ENCODE data around the gene CD300E.
"Not testable (repeated sequence)": the region's sequence is repeated elsewhere in the genome, so short reads cannot be mapped to it uniquely, and the experiment has no call there.

The CD300E gene

GRCh38 chr17:74623693-74624093 lies at the start of gene CD300E:
Gene CD300E (minus strand): TSS chr17:74623738. CDS start chr17:74623621, 117 bp downstream.
- no peak for DNase-seq

DNA sequence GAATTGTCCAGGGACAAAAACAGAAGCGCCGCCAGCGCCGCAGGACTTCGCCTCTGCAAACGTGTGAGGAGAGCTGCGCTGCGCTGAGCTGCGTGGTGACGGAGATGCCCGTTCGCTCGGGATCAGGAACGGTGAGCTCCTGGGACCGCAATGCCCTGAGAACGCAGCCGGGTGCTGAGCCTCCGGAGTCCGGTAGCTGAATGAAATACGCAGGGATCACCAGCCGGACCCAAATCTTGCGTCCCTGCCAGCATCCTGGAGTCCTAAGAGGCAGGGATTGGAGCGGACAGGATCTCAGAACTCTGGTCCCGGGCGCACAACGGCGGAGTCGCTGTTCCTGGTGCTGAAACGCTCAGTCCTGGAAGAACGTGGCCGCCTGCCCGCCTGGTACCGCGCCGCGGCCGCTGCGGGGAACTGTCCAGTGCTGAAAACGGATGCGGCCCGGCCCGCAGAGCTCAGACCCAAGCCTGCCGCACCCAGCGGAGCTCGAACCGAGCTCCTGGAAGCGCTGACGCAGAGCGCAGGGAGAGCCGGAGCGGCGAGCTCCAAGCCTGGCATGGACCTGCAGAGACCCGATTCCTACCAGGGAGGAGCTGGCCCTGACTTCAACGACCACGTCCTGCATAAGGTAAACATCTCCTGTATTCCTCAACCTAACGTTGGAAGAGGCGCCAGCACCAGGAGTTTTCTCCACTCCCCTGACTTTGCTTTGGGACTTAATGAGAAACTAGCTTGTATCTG lies 47.7 kb upstream of the CD300E start:
- DNase-seq: peak; percentile 59

- DNase-seq: no peak
These were observed 46.8 kb upstream of the CD300E start for GRCh38 chr17:74670329-74670728.

DNA sequence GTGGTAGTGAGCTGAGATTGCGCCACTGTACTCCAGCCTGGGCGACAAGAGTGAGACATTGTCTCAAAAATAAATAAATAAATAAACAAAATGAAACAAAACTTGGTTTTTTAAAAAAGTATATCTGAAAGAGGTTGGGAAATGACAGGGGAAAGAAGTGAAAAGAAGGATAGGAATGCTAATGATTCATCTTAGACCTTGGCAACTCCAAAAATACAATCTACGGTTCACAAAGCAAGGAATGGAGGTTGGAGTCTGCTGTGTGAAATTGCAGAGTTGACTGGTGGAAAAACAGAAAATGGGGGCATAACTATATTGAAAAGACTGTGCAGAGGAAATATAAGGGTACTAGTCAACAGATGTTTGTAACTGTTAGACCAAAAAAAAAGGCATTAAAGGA lies 40.0 kb upstream of the CD300E start:
- no peak for DNase-seq

DNA sequence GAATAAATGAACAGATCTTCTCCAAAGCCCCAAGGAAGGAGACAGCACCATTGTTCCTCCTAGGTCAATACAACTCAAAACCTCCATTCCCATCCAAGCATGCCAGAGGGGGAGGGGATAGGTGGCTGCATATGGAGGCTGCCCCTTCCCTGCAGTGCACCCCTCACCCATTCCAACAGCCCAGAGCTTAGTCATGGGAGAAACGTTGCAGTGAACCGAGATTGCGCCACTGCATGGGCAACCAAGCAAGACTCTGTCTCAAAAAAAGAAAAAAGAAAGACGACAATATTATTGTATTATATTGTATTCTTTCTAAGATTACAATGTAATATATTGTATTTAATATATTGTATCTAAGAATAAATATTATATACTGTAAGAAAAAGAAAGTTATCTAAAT lies 36.4 kb upstream of the CD300E start:
- DNase-seq: no peak

DNA sequence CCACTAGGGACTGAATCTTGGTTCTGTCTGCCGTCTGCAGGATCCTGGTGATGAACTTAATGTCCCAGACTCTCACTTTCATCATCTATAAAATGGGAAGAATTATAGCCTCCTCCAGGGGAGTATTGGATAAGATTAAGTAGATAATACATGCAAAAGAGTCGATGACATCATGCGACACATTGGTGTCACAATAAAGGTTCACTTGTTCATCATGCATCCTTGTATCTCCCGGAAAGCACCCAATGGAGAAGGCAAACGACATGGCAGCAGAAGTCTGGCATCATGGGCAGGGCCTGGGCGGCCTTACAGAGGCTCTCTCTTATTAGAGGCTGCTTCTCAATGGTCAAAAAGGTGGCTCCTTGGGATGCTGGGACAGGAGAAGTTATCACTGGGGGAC lies 35.1 kb upstream of the CD300E start:
- no peak for DNase-seq

GRCh38 chr17:74654742-74655141 lies 31.2 kb upstream of the CD300E start:
- no peak for DNase-seq

- no peak for DNase-seq
These were observed 28.5 kb upstream of the CD300E start for GRCh38 chr17:74652020-74652419.

DNA sequence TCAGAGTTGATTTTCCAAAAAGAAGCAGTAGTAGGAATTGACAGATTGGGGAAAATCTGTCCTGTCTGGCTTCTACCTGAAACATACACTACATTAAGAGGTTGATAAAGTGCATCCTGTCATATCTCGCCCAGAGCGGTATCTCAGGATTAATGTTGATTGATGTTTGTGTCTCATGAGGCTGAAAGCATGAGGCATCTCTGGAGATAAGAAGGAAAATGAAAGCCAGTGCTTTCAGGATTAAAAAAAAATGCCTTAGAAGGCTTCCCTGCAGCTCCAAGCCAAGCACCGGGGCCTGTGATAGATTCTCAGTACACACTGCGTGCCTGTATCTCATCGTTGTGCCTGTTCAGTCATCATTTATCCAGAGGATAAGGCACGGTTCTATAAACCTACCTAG lies 26.4 kb upstream of the CD300E start:
- no peak for DNase-seq

- DNase-seq: no peak
These were observed 24.5 kb upstream of the CD300E start for GRCh38 chr17:74647871-74648672.

GRCh38 chr17:74646231-74646630 lies 22.7 kb upstream of the CD300E start:
- peak; percentile 59 for DNase-seq

GRCh38 chr17:74645010-74645409 lies 21.5 kb upstream of the CD300E start:
- DNase-seq: no peak

DNA sequence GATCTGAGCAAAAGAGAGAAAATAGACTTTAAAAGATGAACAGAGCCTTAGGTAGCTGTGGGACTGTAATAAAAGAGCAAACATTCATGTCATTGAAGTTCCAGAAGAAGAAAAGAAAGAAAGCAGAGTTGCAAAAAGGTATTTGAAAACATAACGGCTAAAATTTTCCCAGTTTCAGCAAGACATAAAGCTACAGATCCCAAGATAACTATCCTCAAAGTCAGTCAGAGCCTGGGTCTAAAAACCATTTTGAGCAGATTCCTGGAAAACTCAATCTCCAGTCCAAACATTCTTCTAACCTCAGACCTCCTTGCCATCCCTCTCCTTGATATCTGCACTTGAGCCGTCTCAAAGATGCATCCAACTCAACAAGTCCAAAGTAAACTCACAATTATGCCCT lies 20.9 kb upstream of the CD300E start:
- DNase-seq: no peak

DNA sequence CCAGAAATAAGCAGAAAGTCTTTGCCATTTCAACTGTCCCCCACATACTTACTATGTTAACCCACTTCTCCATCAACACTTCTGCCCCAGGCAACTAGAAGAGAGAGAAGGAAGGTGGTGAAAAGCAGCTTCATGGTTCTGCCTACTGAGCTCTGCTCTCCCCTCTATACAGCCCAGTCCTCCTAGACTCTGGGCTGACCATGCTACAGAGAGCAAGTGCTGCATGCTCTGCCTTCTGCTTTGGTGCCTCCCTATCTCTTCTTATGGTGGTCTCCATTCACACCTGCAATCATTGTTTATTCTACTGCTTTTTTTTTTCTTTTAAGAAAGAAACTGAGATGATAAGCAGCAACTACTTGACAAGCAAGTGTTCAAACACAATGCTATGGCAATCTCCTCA lies 20.3 kb upstream of the CD300E start:
- DNase-seq: no peak

DNA sequence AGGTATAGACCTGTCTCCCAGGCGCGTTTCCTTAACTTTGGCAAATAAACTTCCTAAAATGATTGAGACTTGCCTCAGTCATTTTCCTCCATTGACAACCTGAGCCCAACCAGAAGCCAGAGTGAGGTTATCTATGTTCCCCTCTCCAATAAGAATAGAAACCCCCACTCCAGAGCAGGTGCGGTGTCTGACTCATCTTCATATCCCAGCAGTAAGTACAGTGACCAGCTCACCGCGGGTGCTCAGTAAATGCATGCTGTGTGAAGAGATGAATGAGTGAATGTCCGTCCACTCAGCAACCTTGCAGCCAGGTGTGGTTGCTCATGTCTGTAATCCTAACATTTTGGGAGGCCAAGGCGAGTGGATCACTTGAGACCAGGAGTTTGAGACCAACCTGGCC lies 19.5 kb upstream of the CD300E start:
- DNase-seq: no peak

- DNase-seq: no peak
These were observed 19.0 kb upstream of the CD300E start for GRCh38 chr17:74642556-74642955.

DNA sequence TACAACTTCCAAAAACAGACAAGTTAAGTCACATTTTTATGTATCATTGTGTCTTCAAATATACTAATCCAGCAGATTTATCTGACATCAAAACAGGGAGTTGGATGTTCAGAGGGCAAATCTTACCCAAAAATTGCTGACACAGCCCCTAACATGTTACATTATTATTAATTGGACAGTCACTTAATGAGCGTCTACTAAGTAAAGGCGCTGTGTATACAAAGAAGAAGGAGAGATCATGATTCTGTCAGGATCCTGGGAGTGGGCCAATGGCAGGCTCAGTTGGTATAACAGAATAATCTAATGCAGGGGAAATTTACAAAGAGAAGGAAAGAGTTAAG lies 18.4 kb upstream of the CD300E start:
- DNase-seq: no peak

- DNase-seq: no peak
These were observed 17.9 kb upstream of the CD300E start for GRCh38 chr17:74641224-74641957.

DNA sequence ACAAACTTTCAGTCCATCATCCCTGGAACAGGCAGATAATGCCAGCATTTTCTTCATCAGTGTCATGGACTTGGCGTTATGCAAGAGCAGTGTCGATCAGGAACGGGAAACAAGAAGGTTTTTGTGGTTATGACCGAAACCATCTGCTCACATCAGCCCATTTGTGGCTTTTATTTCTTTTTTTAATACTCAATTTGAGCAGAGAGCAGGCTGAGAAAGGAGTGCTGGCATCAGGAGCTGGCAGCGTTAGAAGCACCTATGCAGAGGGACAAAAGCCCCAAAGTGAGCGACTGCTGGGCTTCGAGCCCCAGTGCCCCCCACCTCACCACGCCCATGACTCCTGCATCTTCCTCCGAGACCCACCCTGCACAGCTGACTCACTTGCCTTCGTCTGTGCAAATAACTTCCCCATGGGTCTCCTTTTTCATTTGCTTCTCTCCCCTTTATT lies 16.2 kb upstream of the CD300E start:
- DNase-seq: no peak

GRCh38 chr17:74637926-74638325 lies 14.4 kb upstream of the CD300E start:
- peak; percentile 24 for DNase-seq

GRCh38 chr17:74637265-74637664 lies 13.7 kb upstream of the CD300E start:
- DNase-seq: no peak

- DNase-seq: not testable (repeated sequence)
These were observed 13.1 kb upstream of the CD300E start for GRCh38 chr17:74636541-74637085.

DNA sequence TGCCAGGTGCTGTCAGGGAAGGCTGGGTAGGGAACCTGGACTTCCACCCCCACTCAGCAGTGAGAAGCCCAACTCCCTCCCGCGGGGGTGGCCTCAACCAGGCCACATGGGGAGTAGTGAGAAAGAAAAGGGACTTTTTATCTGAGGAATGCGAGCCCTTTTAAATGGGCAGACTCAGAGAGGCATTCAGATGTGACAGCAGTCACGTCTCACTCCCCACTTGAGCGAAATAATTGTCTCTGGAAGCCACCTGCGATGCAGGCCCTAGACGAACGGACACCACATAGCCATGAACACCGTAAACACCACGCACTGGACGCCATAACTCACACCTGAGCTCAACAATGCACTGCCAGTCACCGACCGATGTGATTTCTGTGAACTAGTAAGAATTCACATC lies 11.9 kb upstream of the CD300E start:
- DNase-seq: peak; percentile 52

Measured in NCI-H510A treated with DMSO at 0.1 percent for 48 hours (cell line).